ENCODE measurements around the gene NLRC5. TPM values are rescaled to one million over a fixed set of nuclear protein-coding genes. Genes with fewer than 3 reads are reported as not detected.
"Not testable (repeated sequence)": the region's sequence is repeated elsewhere in the genome, so short reads cannot be mapped to it uniquely, and the experiment has no call there.

The NLRC5 gene
- total and polyA plus RNA-seq, 7 experiments from 2014 or later = 76.0 to 615 (median 392) TPM

GRCh38 chr16:57104706-57105105, 115.3 kb downstream of the NLRC5 start:
- peak overlapping the region in 5 of 9 donors; percentile 9 to 72 (median 20) for H3K27ac Mint-ChIP-seq
- H3K9me3 Mint-ChIP-seq = no peaks in the 10 kb centered on the region

GRCh38 chr16:57105184-57105583, 115.8 kb downstream of the NLRC5 start:
- ATAC-seq (no peak), DNase-seq (no peak)
- Histone ChIP-seq H3K36me3 (ENCODE audit: control insufficient read depth in 2 of 3, insufficient read depth in 3 of 3, low read length in 3 of 3) (no peaks in the 10 kb centered on the region), H3K27ac (ENCODE audit: low read depth, low read length) (no peak overlapping the region), H3K4me1 (ENCODE audit: control insufficient read depth in 2 of 2, insufficient read depth in 2 of 2, low read length in 2 of 2) (peaks cover 0 to 5% of the 10 kb centered on the region in 2 donors), H3K27me3 (ENCODE audit: control insufficient read depth in 2 of 2, insufficient read depth in 2 of 2, low read length in 2 of 2) (no peaks in the 10 kb centered on the region), H3K4me3 (ENCODE audit: low read length) (no peak overlapping the region), H3K9me3 (ENCODE audit: control insufficient read depth in 2 of 3, low read length in 3 of 3) (no peaks in the 10 kb centered on the region)
- Mint-ChIP-seq H3K4me1 (peaks cover 9 to 35% (median 23%) of the 10 kb centered on the region in 7 donors), H3K27ac (peak overlapping the region in 4 of 9 donors; percentile 12 to 72 (median 27)), H3K4me3 (no peak overlapping the region), H3K27me3 (no peaks in the 10 kb centered on the region), H3K9me3 (no peaks in the 10 kb centered on the region), H3K36me3 (no peaks in the 10 kb centered on the region)
- intact Hi-C loops (cut with micrococcal nuclease) = no loop called here
- POLR2A ChIA-PET = interaction anchor here (1.1 kb wide), 1 partner anchor 21 kb away, joined by 3 read pairs; no protein-coding TSS in a partner anchor
- CTCF ChIA-PET = no interaction called here

More at GRCh38 chr16:57104706-57105105, 115.3 kb downstream of the NLRC5 start:
- no peaks in the 10 kb centered on the region for H3K27me3 Mint-ChIP-seq
- Histone ChIP-seq H3K27me3 (ENCODE audit: control insufficient read depth in 2 of 2, insufficient read depth in 2 of 2, low read length in 2 of 2) (no peaks in the 10 kb centered on the region), H3K27ac (ENCODE audit: low read depth, low read length) (no peak overlapping the region), H3K36me3 (ENCODE audit: control insufficient read depth in 2 of 3, insufficient read depth in 3 of 3, low read length in 3 of 3) (no peaks in the 10 kb centered on the region), H3K4me3 (ENCODE audit: low read length) (no peak overlapping the region), H3K9me3 (ENCODE audit: control insufficient read depth in 2 of 3, low read length in 3 of 3) (no peaks in the 10 kb centered on the region), H3K4me1 (ENCODE audit: control insufficient read depth in 2 of 2, insufficient read depth in 2 of 2, low read length in 2 of 2) (peaks cover 0 to 5% of the 10 kb centered on the region in 2 donors)
- no peak overlapping the region for H3K4me3 Mint-ChIP-seq
- ChIA-PET CTCF (no interaction called here), POLR2A (no interaction called here)
- DNase-seq (no peak), ATAC-seq (no peak)
- no peaks in the 10 kb centered on the region for H3K36me3 Mint-ChIP-seq
- intact Hi-C loops (cut with micrococcal nuclease) = no loop called here
- H3K4me1 Mint-ChIP-seq = peaks cover 9 to 38% (median 24%) of the 10 kb centered on the region in 7 donors

GRCh38 chr16:57106767-57107166, 117.4 kb downstream of the NLRC5 start:
- ChIA-PET POLR2A (no interaction called here), CTCF (no interaction called here)
- Histone ChIP-seq H3K4me3 (ENCODE audit: low read length) (no peak overlapping the region), H3K36me3 (ENCODE audit: control insufficient read depth in 2 of 3, insufficient read depth in 3 of 3, low read length in 3 of 3) (no peaks in the 10 kb centered on the region), H3K4me1 (ENCODE audit: control insufficient read depth in 2 of 2, insufficient read depth in 2 of 2, low read length in 2 of 2) (peaks cover 0 to 5% of the 10 kb centered on the region in 2 donors), H3K27me3 (ENCODE audit: control insufficient read depth in 2 of 2, insufficient read depth in 2 of 2, low read length in 2 of 2) (no peaks in the 10 kb centered on the region), H3K27ac (ENCODE audit: low read depth, low read length) (no peak overlapping the region), H3K9me3 (ENCODE audit: control insufficient read depth in 2 of 3, low read length in 3 of 3) (no peaks in the 10 kb centered on the region)
- Mint-ChIP-seq H3K9me3 (no peaks in the 10 kb centered on the region), H3K4me3 (no peak overlapping the region), H3K36me3 (no peaks in the 10 kb centered on the region), H3K27ac (no peak overlapping the region), H3K4me1 (peaks cover 9 to 22% (median 16%) of the 10 kb centered on the region in 7 donors), H3K27me3 (no peaks in the 10 kb centered on the region)
- ATAC-seq (no peak), DNase-seq (no peak)
- intact Hi-C loops (cut with micrococcal nuclease) = no loop called here

- peaks cover 9 to 22% (median 16%) of the 10 kb centered on the region in 7 donors for H3K4me1 Mint-ChIP-seq
- H3K27ac ChIP-seq (ENCODE audit: low read depth, low read length) = no peak overlapping the region
- H3K4me1 ChIP-seq (ENCODE audit: control insufficient read depth in 2 of 2, insufficient read depth in 2 of 2, low read length in 2 of 2) = peaks cover 0 to 5% of the 10 kb centered on the region in 2 donors
- ChIA-PET POLR2A (no interaction called here), CTCF (interaction anchor here (0.7 kb wide), 1 partner anchor 44 kb away, joined by 7 read pairs; no protein-coding TSS in a partner anchor)
- no peak for DNase-seq
- H3K36me3 ChIP-seq (ENCODE audit: control insufficient read depth in 2 of 3, insufficient read depth in 3 of 3, low read length in 3 of 3) = no peaks in the 10 kb centered on the region
- no peaks in the 10 kb centered on the region for H3K36me3 Mint-ChIP-seq
- ATAC-seq = no peak
- no peak overlapping the region for H3K4me3 Mint-ChIP-seq
- no peaks in the 10 kb centered on the region for H3K9me3 Mint-ChIP-seq
- H3K27me3 ChIP-seq (ENCODE audit: control insufficient read depth in 2 of 2, insufficient read depth in 2 of 2, low read length in 2 of 2) = no peaks in the 10 kb centered on the region
- H3K4me3 ChIP-seq (ENCODE audit: low read length) = no peak overlapping the region
- peak overlapping the region in 2 of 9 donors; percentile 28 to 55 for H3K27ac Mint-ChIP-seq
- intact Hi-C loops (cut with micrococcal nuclease) = no loop called here
- no peaks in the 10 kb centered on the region for H3K27me3 Mint-ChIP-seq
- H3K9me3 ChIP-seq (ENCODE audit: control insufficient read depth in 2 of 3, low read length in 3 of 3) = no peaks in the 10 kb centered on the region
These were observed 118.1 kb downstream of the NLRC5 start for GRCh38 chr16:57107321-57107922.

- no peak overlapping the region for H3K4me3 Mint-ChIP-seq
- Histone ChIP-seq H3K9me3 (ENCODE audit: control insufficient read depth in 2 of 3, low read length in 3 of 3) (no peaks in the 10 kb centered on the region), H3K4me1 (ENCODE audit: control insufficient read depth in 2 of 2, insufficient read depth in 2 of 2, low read length in 2 of 2) (peaks cover 0 to 5% of the 10 kb centered on the region in 2 donors), H3K27me3 (ENCODE audit: control insufficient read depth in 2 of 2, insufficient read depth in 2 of 2, low read length in 2 of 2) (no peaks in the 10 kb centered on the region), H3K4me3 (ENCODE audit: low read length) (no peak overlapping the region), H3K27ac (ENCODE audit: low read depth, low read length) (no peak overlapping the region), H3K36me3 (ENCODE audit: control insufficient read depth in 2 of 3, insufficient read depth in 3 of 3, low read length in 3 of 3) (no peaks in the 10 kb centered on the region)
- H3K27me3 Mint-ChIP-seq = no peaks in the 10 kb centered on the region
- peaks cover 9 to 22% (median 15%) of the 10 kb centered on the region in 7 donors for H3K4me1 Mint-ChIP-seq
- peaks cover 0 to 4% (median 0%) of the 10 kb centered on the region in 5 donors for H3K36me3 Mint-ChIP-seq
- DNase-seq (no peak), ATAC-seq (no peak)
- ChIA-PET POLR2A (no interaction called here), CTCF (interaction anchor here (0.7 kb wide), 1 partner anchor 43 kb away, joined by 7 read pairs; no protein-coding TSS in a partner anchor)
- no peak overlapping the region for H3K27ac Mint-ChIP-seq
- intact Hi-C loops (cut with micrococcal nuclease) = no loop called here
- no peaks in the 10 kb centered on the region for H3K9me3 Mint-ChIP-seq
These were observed 119.1 kb downstream of the NLRC5 start for GRCh38 chr16:57108432-57108831.

- H3K27ac ChIP-seq (ENCODE audit: low read depth, low read length); H3K27me3 Mint-ChIP-seq; H3K27ac Mint-ChIP-seq; CTCF ChIA-PET; H3K9me3 ChIP-seq (ENCODE audit: control insufficient read depth in 2 of 3, low read length in 3 of 3); H3K27me3 ChIP-seq (ENCODE audit: control insufficient read depth in 2 of 2, insufficient read depth in 2 of 2, low read length in 2 of 2); intact Hi-C loops (cut with micrococcal nuclease); H3K36me3 ChIP-seq (ENCODE audit: control insufficient read depth in 2 of 3, insufficient read depth in 3 of 3, low read length in 3 of 3); ATAC-seq; H3K4me3 ChIP-seq (ENCODE audit: low read length); H3K4me3 Mint-ChIP-seq; H3K36me3 Mint-ChIP-seq; H3K4me1 ChIP-seq (ENCODE audit: control insufficient read depth in 2 of 2, insufficient read depth in 2 of 2, low read length in 2 of 2); DNase-seq; H3K9me3 Mint-ChIP-seq: not testable (repeated sequence)
- POLR2A ChIA-PET = interaction anchor here (0.7 kb wide), 1 partner anchor 15 kb away, joined by 3 read pairs; no protein-coding TSS in a partner anchor
- H3K4me1 Mint-ChIP-seq = peaks cover 7 to 19% (median 11%) of the 10 kb centered on the region in 7 donors
These were observed 120.1 kb downstream of the NLRC5 start for GRCh38 chr16:57109259-57110105.
